Upper lobe of right lung (tissue), 1 donor: Measurements from ENCODE around the gene ANXA4. TPM values are rescaled to one million over a fixed set of nuclear protein-coding genes. Genes with fewer than 3 reads are reported as not detected.

ENCODE experiments used
- ATAC-seq: fragments of 200-7000 bp; cut with Tn5 transposase; one replicate; pipeline ENCODE4 v1.9.1; 2020; ENCODE audit warnings: mild to moderate bottlenecking, moderate library complexity
- DNase-seq: peaks from one replicate; pipeline ENCODE4 v3.0.0-alpha.2; 2020
- H3K27ac ChIP-seq: fragments of 200-600 bp; one replicate; pipeline ENCODE4 v1.8.0; 2022
- H3K27me3 ChIP-seq: fragments of 200-600 bp; one replicate; pipeline ENCODE4 v1.8.0; 2022; ENCODE audit warnings: mild to moderate bottlenecking
- H3K36me3 ChIP-seq: fragments of 200-600 bp; one replicate; pipeline ENCODE4 v1.8.0; 2022
- H3K4me1 ChIP-seq: fragments of 200-600 bp; one replicate; pipeline ENCODE4 v1.8.0; 2022
- H3K4me3 ChIP-seq: fragments of 200-600 bp; one replicate; pipeline ENCODE4 v1.8.0; 2022; ENCODE audit warnings: mild to moderate bottlenecking
- H3K9me3 ChIP-seq: fragments of 200-600 bp; one replicate; pipeline ENCODE4 v1.8.0; 2022
- intact Hi-C: fragments of 100-400 bp; cut with DNase I; formaldehyde crosslinking; loops from one replicate; pipeline ENCODE4 v1.11.0; 2022
- total RNA-seq: library from RNA; stranded (reverse); fragmentation: NEBNext Ultra II Directional; extraction: Animal tissue kit (Norgen Biotek cat#: 25700); gene quantifications from one replicate; pipeline ENCODE4 v1.2.1, GENCODE V29; 2021
- TF ChIP-seq, protein P1 (sequence below): fragments of 200-600 bp; IDR thresholded peaks from one replicate; pipeline ENCODE4 v1.8.0; 2022; ENCODE audit warnings: antibody characterized with exemption
- donor health status: DM: no; HTN: yes; CAD: no; lungs with severe emphysema.

The ANXA4 gene
- total RNA-seq, 1 donor from 2014 or later: 181 TPM

DNA sequence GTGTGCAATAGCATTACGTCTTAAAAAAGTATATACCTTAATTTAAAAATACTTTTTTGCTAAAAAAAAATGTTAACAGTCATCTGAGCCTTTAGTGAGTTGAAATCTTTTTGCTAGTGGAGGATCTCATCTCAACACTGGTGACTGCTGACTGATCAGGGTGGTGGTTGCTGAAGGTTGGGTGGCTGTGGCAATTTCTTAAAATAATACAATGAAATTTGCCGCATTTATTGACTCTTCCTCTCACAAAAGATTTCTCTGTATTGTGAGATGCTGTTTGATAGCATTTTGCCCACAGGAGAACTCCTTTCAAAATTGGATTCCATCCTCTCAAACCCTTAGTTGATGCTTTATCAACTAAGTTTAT lies 46.1 kb upstream of the ANXA4 start:
- TF ChIP-seq, protein P1, sequence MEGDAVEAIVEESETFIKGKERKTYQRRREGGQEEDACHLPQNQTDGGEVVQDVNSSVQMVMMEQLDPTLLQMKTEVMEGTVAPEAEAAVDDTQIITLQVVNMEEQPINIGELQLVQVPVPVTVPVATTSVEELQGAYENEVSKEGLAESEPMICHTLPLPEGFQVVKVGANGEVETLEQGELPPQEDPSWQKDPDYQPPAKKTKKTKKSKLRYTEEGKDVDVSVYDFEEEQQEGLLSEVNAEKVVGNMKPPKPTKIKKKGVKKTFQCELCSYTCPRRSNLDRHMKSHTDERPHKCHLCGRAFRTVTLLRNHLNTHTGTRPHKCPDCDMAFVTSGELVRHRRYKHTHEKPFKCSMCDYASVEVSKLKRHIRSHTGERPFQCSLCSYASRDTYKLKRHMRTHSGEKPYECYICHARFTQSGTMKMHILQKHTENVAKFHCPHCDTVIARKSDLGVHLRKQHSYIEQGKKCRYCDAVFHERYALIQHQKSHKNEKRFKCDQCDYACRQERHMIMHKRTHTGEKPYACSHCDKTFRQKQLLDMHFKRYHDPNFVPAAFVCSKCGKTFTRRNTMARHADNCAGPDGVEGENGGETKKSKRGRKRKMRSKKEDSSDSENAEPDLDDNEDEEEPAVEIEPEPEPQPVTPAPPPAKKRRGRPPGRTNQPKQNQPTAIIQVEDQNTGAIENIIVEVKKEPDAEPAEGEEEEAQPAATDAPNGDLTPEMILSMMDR: no peak
- no peaks in the 10 kb centered on the region for H3K36me3 ChIP-seq
- no peaks in the 10 kb centered on the region for H3K9me3 ChIP-seq
- no peaks in the 10 kb centered on the region for H3K27me3 ChIP-seq
- DNase-seq (no peak), ATAC-seq (no peak)
- H3K4me3 ChIP-seq: no peak overlapping the region
- no peak overlapping the region for H3K27ac ChIP-seq
- peaks cover 21% of the 10 kb centered on the region for H3K4me1 ChIP-seq
- intact Hi-C loops: no loop called here

DNA sequence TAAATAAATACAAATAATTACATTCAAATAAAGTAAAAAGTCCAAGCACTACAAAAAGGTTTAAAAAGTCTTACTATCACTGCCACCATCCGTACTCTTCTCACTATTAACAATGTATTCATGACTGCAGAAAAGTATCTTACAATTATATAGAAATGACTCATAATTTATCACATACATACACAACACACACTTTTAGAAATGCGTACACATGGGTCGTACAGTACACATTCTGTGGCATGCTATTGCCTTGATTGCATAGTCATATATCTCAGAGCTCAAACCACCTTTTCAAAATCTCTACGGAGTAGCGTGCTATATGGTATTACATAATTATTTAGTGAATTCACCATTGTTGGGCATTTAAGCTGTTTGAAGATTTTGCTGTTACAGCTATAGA lies 41.6 kb upstream of the ANXA4 start:
- H3K4me1 ChIP-seq: no peaks in the 10 kb centered on the region

DNA sequence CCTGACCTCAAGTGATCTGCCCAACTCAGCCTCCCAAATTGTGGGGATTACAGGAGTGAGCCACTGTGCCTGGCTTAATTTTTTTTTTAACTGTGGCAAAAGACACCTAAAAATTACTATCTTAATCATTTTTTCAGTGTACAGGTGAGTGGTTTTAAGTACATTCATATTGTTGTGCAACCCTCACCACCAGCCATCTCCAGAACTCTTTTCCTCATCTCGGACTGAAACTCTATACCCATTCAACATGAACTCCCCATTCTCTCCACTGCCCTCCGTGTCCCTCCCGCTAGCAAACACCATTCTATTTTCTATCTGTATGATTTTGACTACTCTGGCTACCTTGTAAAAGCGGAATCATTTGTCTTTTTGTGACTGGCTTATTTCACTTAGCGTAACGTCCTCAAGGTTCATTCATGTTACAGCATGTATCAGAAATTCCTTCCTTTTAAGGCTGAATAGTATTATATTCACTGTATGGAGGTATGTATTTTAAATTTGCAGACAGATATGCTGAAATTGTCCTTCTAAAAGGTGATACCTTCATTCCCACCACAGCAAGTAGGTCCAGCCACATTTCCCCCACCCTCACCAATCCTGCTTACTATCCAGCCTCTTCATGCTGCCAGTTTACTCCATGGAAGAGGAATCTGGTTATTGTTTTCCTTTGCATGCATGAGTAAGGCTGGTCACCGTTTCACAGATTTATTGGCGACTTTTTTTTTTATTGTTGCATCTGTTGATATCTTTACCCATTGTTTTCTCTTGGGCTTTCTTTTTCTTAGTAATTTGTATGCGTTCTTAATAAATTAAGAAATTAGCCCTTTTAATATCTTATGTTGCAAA lies 40.6 kb upstream of the ANXA4 start:
- no peaks in the 10 kb centered on the region for H3K27me3 ChIP-seq
- ATAC-seq: no peak
- intact Hi-C loops: no loop called here
- no peak for DNase-seq
- TF ChIP-seq, protein P1: no peak
- no peak overlapping the region for H3K4me3 ChIP-seq
- H3K4me1 ChIP-seq: no peaks in the 10 kb centered on the region
- no peaks in the 10 kb centered on the region for H3K36me3 ChIP-seq
- no peak overlapping the region for H3K27ac ChIP-seq
- no peaks in the 10 kb centered on the region for H3K9me3 ChIP-seq

More for the DNA sequence above, 41.6 kb upstream of the ANXA4 start:
- no peak for ATAC-seq
- no peaks in the 10 kb centered on the region for H3K9me3 ChIP-seq
- no peak overlapping the region for H3K4me3 ChIP-seq
- DNase-seq: no peak
- no peak overlapping the region for H3K27ac ChIP-seq
- intact Hi-C loops: no loop called here
- H3K36me3 ChIP-seq: no peaks in the 10 kb centered on the region
- H3K27me3 ChIP-seq: no peaks in the 10 kb centered on the region
- TF ChIP-seq, protein P1: no peak

DNA sequence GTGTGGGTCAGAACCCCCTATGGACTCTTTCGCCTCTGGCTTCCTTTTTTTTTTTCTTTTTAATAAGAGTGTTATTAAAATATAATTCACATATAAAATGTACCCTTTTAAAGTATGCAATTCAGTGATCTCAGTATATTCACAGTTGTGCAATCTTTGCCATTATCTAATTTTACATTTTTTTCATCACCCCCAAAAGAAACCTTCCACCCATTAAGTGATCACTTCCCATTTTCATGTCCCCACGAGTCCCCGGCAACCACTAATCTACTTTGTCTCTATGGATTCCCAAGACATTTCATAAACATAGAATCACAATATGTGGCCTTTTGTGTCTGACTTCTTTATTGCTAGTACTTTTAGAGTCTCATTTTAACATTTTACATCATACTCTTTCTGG lies 38.7 kb upstream of the ANXA4 start:
- H3K9me3 ChIP-seq: no peaks in the 10 kb centered on the region
- H3K36me3 ChIP-seq: no peaks in the 10 kb centered on the region
- intact Hi-C loops: no loop called here
- ATAC-seq (peak; percentile 73), DNase-seq (no peak)
- H3K27ac ChIP-seq: no peak overlapping the region
- no peaks in the 10 kb centered on the region for H3K27me3 ChIP-seq
- no peaks in the 10 kb centered on the region for H3K4me1 ChIP-seq
- H3K4me3 ChIP-seq: no peak overlapping the region
- TF ChIP-seq, protein P1: no peak

DNA sequence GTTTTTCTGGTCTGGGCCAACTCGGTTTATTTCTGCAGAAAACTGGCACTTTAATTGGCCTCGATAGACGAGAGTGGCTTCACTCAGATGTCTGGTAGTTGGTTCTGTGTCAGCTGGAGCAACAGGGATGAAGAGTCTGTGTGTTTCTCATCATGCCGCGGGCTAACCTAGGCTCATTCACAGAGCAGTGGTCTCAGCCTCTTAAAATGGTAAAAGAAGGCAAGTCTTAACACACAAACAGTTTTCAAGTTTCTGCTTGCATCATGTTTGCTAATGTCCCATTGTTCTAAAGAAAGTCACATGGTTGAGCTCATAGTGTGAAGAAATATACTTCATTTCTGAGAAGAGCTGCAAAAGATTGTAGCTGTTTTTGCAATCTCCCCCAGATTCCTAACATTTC lies 37.5 kb upstream of the ANXA4 start:
- Histone ChIP-seq H3K9me3 (no peaks in the 10 kb centered on the region), H3K27ac (no peak overlapping the region), H3K4me3 (no peak overlapping the region), H3K4me1 (no peaks in the 10 kb centered on the region), H3K36me3 (no peaks in the 10 kb centered on the region), H3K27me3 (no peaks in the 10 kb centered on the region)
- TF ChIP-seq, protein P1: no peak
- DNase-seq (no peak), ATAC-seq (peak; percentile 46)
- intact Hi-C loops: no loop called here
